ENCODE results near the gene NINJ2. TPM values are rescaled to one million over a fixed set of nuclear protein-coding genes. Genes with fewer than 3 reads are reported as not detected.

Gene NINJ2
- total RNA-seq, 4 donors from 2014 or later: 0.49 to 7.2 (median 2.0) TPM

DNA sequence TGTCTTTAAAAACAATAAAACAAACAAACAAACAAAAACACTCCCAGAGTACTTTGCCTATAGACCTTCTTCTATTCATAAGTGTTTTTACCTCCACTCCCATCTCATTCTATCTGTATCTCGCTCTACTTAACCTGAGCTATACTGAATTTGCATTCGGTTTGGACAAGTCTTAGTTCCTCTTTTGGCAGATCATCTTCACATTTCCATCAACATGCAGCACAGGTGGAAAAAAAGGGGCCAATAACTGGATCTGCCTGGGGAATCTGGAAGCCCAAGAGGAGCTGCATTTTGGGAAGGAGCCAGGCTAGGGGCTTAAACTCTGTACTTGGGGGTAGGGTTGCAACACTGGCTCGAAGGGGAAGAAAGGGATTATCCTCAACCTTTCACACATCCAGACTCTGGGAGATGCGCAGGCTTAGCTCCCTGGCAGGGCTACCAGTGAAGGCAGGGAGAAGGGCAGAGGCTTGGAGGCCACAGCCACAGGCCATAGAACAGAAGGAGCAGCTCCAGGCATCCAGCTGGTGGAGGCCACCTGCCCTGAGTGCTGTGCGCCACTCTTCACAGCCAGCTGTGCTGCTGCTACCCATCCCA is 4.1 kb downstream of the NINJ2 start:
- Histone ChIP-seq H3K4me1 (no peaks in the 10 kb centered on the region), H3K4me3 (replicated peaks in 1 of 3) (no peak overlapping the region), H3K36me3 (no peaks in the 10 kb centered on the region), H3K27ac (no peak overlapping the region), H3K27me3 (no peaks in the 10 kb centered on the region), H3K9me3 (no peaks in the 10 kb centered on the region)
- intact Hi-C loops (cut with DNase I): no loop called here
- TF ChIP-seq POLR2A (IDR thresholded peaks at IDR 0.05): no peak
- no peak for TF ChIP-seq CTCF (IDR thresholded peaks at IDR 0.05)
- 87 to 89% methylated on average over 5 of the region's 5 CpGs for WGBS, 2 donors
- DNase-seq: no peak

DNA sequence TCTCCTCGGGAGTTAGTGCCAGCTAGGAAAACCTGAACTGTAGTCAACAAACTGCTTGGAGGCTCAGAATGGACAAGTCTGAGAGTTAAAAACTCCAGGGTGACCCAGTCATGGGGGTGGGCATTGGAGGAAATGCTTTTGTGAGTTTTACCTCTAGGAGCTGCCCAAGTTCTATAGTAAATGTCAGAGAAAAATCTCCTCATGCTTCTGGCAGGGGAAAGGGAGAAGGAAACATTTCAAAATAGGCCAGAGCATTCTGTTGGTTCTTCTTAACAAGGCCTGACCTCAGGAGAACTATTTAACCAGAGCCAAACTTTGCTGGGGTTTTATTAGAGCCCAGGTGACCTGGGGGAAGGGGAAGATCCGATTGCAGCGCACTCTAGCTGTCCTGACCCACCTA is 12.3 kb downstream of the NINJ2 start:
- no peak overlapping the region for H3K4me3 ChIP-seq (replicated peaks in 1 of 3)
- WGBS, 2 donors: 76 to 88% methylated on average over 3 of the region's 3 CpGs
- H3K4me1 ChIP-seq: peaks cover 12 to 16% of the 10 kb centered on the region in 2 donors
- intact Hi-C loops (cut with DNase I): no loop called here
- no peak for TF ChIP-seq POLR2A (IDR thresholded peaks at IDR 0.05)
- no peak for TF ChIP-seq CTCF (IDR thresholded peaks at IDR 0.05)
- no peaks in the 10 kb centered on the region for H3K9me3 ChIP-seq
- DNase-seq: no peak
- H3K36me3 ChIP-seq: no peaks in the 10 kb centered on the region
- no peaks in the 10 kb centered on the region for H3K27me3 ChIP-seq
- H3K27ac ChIP-seq: no peak overlapping the region

- H3K4me1 ChIP-seq: peaks cover 30 to 43% of the 10 kb centered on the region in 2 donors
- DNase-seq: no peak
- WGBS, 2 donors: 84 to 95% methylated on average over 6 to 7 of the region's 7 CpGs
- H3K27me3 ChIP-seq: no peaks in the 10 kb centered on the region
- no peaks in the 10 kb centered on the region for H3K36me3 ChIP-seq
- no peak overlapping the region for H3K4me3 ChIP-seq (replicated peaks in 1 of 3)
- H3K9me3 ChIP-seq: no peaks in the 10 kb centered on the region
- intact Hi-C loops (cut with DNase I): loop anchor here (5.0 to 10.0 kb wide), 2 partner anchors 70 to 107 kb away; partner anchors contain the start of gene WNK1
- peak overlapping the region; percentile 81 to 99 (median 94) for H3K27ac ChIP-seq
- TF ChIP-seq CTCF (IDR thresholded peaks at IDR 0.05) (no peak), POLR2A (IDR thresholded peaks at IDR 0.05) (no peak)
These were observed 15.7 kb downstream of the NINJ2 start for GRCh38 chr12:647385-648085.

DNA sequence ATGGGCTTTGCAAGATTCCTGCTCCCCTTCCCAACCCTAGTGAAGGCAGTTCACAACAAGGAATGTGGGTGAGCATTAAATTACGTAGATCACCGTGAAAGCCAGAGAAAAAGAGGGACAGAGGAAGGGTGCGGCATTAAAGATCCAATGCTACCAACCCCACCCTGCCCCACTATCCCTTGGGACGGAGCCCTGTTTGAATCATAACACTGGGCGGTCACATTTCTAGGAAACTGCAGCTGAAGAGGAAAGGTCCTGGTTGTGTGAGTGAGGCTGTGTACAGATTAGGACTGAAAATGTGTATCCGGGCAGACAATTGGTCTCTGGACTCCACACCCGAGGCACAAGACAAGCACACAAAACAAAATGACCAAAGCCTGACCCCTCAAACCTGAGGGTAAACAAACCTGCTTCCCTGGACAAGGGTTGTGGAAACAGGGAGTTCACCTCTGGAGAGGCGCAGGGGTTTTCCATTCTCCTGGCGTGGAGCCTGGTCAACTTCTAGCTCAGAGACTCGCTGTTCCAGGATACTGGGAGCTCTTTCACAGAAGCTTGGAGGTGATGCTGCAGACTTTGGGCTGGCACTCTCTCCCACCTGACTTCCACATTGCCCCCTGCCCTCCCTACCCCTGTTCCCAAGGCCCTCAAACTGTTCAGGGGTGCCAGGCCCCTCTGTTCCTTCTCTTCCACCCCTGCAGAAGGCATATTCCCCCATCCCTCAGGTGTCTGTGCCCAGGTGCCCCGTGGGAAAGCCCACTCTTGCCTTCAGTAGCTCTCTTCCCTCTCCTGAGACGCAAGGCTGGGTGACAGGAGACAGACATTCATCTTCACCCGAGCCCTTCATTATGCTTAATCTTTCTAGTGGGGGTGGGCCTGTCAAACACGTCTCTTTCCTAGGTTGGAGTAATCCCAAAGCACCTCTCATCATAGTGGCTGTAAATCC is 16.5 kb downstream of the NINJ2 start:
- Histone ChIP-seq H3K27ac (peak overlapping the region; percentile 81 to 99 (median 94)), H3K4me1 (peaks cover 30 to 43% of the 10 kb centered on the region in 2 donors), H3K9me3 (no peaks in the 10 kb centered on the region), H3K27me3 (no peaks in the 10 kb centered on the region), H3K36me3 (no peaks in the 10 kb centered on the region), H3K4me3 (replicated peaks in 1 of 3) (no peak overlapping the region)
- peak; percentile 62 to 74 for DNase-seq
- WGBS, 2 donors: 59 to 66% methylated on average over 12 to 14 of the region's 14 CpGs
- TF ChIP-seq CTCF (IDR thresholded peaks at IDR 0.05) (no peak), POLR2A (IDR thresholded peaks at IDR 0.05) (no peak)
- intact Hi-C loops (cut with DNase I): loop anchor here (5.0 to 10.0 kb wide), 2 partner anchors 69 to 108 kb away; partner anchors contain the start of gene WNK1
